Ishikawa (cell line): ENCODE data around the gene INPP5F.

ENCODE experiments used
- CEBPB ChIP-seq: IDR thresholded peaks from 2 replicates; pipeline ENCODE4 v1.6.1; 2012
- CREB1 ChIP-seq: IDR thresholded peaks from 2 replicates; pipeline ENCODE4 v1.6.1; 2012; ENCODE audit warnings: low read depth
- EGR1 ChIP-seq: IDR thresholded peaks from 2 replicates; pipeline ENCODE4 v1.6.1; 2012
- EP300 ChIP-seq: IDR thresholded peaks from 2 replicates; pipeline ENCODE4 v1.6.1; 2012; ENCODE audit warnings: borderline replicate concordance
- FOXM1 ChIP-seq: IDR thresholded peaks from 2 replicates; pipeline ENCODE4 v1.6.1; 2012; ENCODE audit warnings: low read depth, borderline replicate concordance
- MAX ChIP-seq: IDR thresholded peaks from 2 replicates; pipeline ENCODE4 v1.6.1; 2012
- NFIC ChIP-seq: IDR thresholded peaks from 2 replicates; pipeline ENCODE4 v1.6.1; 2012
- RAD21 ChIP-seq: IDR thresholded peaks from 2 replicates; pipeline ENCODE4 v1.6.1; 2012; ENCODE audit warnings: low read depth
- TAF1 ChIP-seq: IDR thresholded peaks from 2 replicates; pipeline ENCODE4 v1.6.1; 2012; ENCODE audit warnings: low read depth, mild to moderate bottlenecking
- TCF12 ChIP-seq: IDR thresholded peaks from 2 replicates; pipeline ENCODE4 v1.6.1; 2012; ENCODE audit warnings: low read depth
- TEAD4 ChIP-seq: IDR thresholded peaks from 2 replicates; pipeline ENCODE4 v1.6.1; 2012
- YY1 ChIP-seq: IDR thresholded peaks from 2 replicates; pipeline ENCODE4 v1.6.1; 2012; ENCODE audit warnings: low read depth
- ZBTB7A ChIP-seq: IDR thresholded peaks from 2 replicates; pipeline ENCODE4 v1.6.1; 2012; ENCODE audit warnings: low read depth
- TF ChIP-seq, protein P1 (sequence below): IDR thresholded peaks from 2 replicates; pipeline ENCODE4 v1.6.1; 2012
- TF ChIP-seq, protein P2 (sequence below): IDR thresholded peaks from 2 replicates; pipeline ENCODE4 v1.6.1; 2012; ENCODE audit warnings: low read depth, mild to moderate bottlenecking

INPP5F gene

GRCh38 chr10:119686465-119687191 is 39.2 kb upstream of the INPP5F start:
- TF ChIP-seq, protein P1, sequence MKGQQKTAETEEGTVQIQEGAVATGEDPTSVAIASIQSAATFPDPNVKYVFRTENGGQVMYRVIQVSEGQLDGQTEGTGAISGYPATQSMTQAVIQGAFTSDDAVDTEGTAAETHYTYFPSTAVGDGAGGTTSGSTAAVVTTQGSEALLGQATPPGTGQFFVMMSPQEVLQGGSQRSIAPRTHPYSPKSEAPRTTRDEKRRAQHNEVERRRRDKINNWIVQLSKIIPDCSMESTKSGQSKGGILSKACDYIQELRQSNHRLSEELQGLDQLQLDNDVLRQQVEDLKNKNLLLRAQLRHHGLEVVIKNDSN, result 0 out of 2 replicates have a peak, but pooled peaks have one; percentile 15
- TF ChIP-seq TEAD4 (no peak), TAF1 (no peak), MAX (peak; percentile 42; the same call in 1 of the 2 replicates), RAD21 (peak; percentile 99), ZBTB7A (no peak), EGR1 (no peak), EP300 (no peak), NFIC (no peak), CREB1 (no peak), TCF12 (no peak), FOXM1 (no peak), YY1 (peak; percentile 62), CEBPB (no peak)
- TF ChIP-seq, protein P2, sequence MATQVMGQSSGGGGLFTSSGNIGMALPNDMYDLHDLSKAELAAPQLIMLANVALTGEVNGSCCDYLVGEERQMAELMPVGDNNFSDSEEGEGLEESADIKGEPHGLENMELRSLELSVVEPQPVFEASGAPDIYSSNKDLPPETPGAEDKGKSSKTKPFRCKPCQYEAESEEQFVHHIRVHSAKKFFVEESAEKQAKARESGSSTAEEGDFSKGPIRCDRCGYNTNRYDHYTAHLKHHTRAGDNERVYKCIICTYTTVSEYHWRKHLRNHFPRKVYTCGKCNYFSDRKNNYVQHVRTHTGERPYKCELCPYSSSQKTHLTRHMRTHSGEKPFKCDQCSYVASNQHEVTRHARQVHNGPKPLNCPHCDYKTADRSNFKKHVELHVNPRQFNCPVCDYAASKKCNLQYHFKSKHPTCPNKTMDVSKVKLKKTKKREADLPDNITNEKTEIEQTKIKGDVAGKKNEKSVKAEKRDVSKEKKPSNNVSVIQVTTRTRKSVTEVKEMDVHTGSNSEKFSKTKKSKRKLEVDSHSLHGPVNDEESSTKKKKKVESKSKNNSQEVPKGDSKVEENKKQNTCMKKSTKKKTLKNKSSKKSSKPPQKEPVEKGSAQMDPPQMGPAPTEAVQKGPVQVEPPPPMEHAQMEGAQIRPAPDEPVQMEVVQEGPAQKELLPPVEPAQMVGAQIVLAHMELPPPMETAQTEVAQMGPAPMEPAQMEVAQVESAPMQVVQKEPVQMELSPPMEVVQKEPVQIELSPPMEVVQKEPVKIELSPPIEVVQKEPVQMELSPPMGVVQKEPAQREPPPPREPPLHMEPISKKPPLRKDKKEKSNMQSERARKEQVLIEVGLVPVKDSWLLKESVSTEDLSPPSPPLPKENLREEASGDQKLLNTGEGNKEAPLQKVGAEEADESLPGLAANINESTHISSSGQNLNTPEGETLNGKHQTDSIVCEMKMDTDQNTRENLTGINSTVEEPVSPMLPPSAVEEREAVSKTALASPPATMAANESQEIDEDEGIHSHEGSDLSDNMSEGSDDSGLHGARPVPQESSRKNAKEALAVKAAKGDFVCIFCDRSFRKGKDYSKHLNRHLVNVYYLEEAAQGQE, result no peak

DNA sequence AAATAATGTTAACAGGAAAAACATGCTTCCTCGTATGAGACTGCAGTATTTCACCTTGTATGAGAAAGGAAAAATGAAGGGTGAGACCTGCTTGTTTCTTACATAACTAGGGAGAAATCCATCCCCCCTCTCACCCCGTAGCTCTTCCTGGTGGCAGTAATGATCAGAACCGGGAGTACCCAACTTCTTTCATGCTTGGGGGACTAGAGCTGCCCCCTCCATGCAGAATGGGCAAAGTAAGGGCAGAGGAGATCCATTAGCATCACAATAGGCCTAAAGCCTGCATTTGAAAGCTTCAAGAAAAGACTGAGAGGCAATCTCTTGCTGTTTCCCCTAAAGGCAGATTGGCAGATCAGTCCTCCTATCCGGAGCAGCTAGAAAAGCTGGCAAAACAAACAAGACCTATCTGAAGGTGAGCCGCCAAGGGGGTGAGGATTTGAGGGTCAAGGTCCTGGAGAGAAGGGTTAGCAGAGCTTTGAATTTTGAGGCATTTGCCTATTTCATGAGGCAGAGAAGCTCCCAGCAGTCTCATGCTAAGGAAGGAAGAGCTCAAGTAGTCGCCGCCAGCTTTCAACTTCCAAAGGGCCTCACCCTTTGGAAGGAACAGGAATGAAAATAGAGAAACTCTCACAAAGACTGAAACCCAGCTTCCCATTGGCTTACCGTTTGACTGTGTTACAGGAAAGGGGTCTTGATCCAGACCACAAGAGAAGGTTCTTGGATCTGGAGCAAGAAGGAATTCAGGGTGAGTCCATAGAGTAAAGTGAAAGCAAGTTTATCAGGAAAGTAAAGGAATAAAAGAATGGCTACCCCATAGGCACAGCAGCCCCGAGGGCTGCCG is 38.4 kb upstream of the INPP5F start:
- TF ChIP-seq NFIC, result no peak
- TF ChIP-seq CREB1, result no peak
- TF ChIP-seq, protein P2, result no peak
- TF ChIP-seq TAF1, result no peak
- no peak for TF ChIP-seq ZBTB7A
- no peak for TF ChIP-seq EGR1
- TF ChIP-seq TEAD4, result no peak
- no peak for TF ChIP-seq CEBPB

DNA sequence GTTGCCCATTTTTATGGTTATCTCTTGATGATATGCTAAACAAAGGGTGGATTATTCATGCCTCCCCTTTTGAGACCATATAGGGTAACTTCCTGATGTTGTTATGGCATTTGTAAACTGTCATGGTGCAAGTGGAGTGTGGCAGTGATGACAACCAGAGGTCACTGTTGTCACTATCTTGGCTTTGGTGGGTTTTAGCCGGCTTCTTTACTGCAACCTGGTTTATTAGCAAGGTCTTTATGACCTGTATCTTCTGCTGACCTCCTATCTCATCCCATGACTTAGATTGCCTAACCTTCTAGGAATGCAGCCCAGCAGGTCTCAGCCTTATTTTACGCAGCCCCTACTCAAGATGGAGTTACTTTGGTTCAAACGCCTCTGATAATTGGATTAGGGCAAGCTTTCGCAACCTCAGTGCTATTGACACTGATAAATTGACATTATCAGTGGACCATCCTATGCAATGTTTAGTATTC is 37.8 kb upstream of the INPP5F start:
- TF ChIP-seq CREB1, result no peak
- TF ChIP-seq TEAD4, result peak; percentile 57; the same call in 1 of the 2 replicates
- no peak for TF ChIP-seq MAX
- TF ChIP-seq CEBPB, result peak; percentile 73
- 0 out of 2 replicates have a peak, but pooled peaks have one; percentile 11 for TF ChIP-seq TCF12
- peak; percentile 56; the same call in 1 of the 2 replicates for TF ChIP-seq YY1
- 0 out of 2 replicates have a peak, but pooled peaks have one; percentile 22 for TF ChIP-seq RAD21

DNA sequence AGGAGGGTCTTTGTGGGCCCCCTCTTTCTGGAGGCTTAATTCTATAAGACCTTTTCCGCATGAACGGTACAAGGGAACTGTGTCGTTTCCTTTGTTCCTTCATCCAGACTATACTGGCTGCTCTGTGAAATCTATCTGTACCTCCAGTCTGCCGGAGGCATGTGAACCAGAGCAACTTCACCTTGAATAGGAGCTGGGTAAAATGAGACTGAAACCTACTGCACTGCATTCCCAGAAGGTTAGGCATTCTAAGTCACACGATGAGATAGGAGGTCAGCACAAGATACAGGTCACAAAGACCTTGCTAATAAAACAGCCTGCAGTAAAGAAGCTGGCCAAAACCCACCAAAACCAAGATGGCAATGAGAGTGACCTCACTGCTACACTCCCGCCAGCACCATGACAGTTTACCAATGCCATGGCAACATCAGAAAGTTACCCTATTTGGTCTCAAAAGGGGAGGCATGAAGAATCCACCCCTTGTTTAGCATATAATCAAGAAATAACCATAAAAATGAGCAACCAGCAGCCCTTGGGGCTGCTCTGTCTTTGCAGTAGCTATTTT is 36.8 kb upstream of the INPP5F start:
- no peak for TF ChIP-seq TCF12
- TF ChIP-seq, protein P1, result no peak
- TF ChIP-seq FOXM1, result no peak
- TF ChIP-seq YY1, result no peak
- TF ChIP-seq NFIC, result no peak
- no peak for TF ChIP-seq ZBTB7A
- no peak for TF ChIP-seq EGR1
- no peak for TF ChIP-seq TEAD4
- TF ChIP-seq, protein P2, result no peak
- TF ChIP-seq EP300, result no peak
- TF ChIP-seq CREB1, result no peak
- TF ChIP-seq MAX, result no peak
- no peak for TF ChIP-seq RAD21
- TF ChIP-seq TAF1, result no peak
- TF ChIP-seq CEBPB, result no peak
